Dendritic cell treated with granulocyte-macrophage colony-stimulating factor and Interleukin-4, amounts not matched to agents 40 ng/mL and 50 ng/mL, for 4 days (primary cell): ENCODE data around the gene NPFF.

ENCODE experiments used
- H3K27ac Mint-ChIP-seq: one replicate; pipeline ENCODE4 v1.8.0; 2022; ENCODE audit warnings: mild to moderate bottlenecking, mixed read lengths
- H3K27me3 Mint-ChIP-seq: one replicate; pipeline ENCODE4 v1.8.0; 2022; ENCODE audit warnings: mild to moderate bottlenecking, mixed read lengths
- H3K36me3 Mint-ChIP-seq: one replicate; pipeline ENCODE4 v1.8.0; 2022; ENCODE audit warnings: low read depth, mixed read lengths
- H3K4me1 Mint-ChIP-seq: one replicate; pipeline ENCODE4 v1.8.0; 2022; ENCODE audit warnings: low read depth, mixed read lengths
- H3K4me3 Mint-ChIP-seq: one replicate; pipeline ENCODE4 v1.8.0; 2022; ENCODE audit warnings: mild to moderate bottlenecking, moderate library complexity, mixed read lengths
- H3K9me3 Mint-ChIP-seq: one replicate; pipeline ENCODE4 v1.8.0; 2022; ENCODE audit warnings: mixed read lengths
- intact Hi-C: fragments of 100-400 bp; cut with micrococcal nuclease; formaldehyde crosslinking; loops from one replicate; pipeline ENCODE4 v1.15.0; 2022

NPFF gene

GRCh38 chr12:53496752-53497032, 10.6 kb downstream of the NPFF start:
- intact Hi-C loops, result no loop called here
- Mint-ChIP-seq H3K9me3 (no peaks in the 10 kb centered on the region), H3K27me3 (no peaks in the 10 kb centered on the region), H3K4me3 (peak overlapping the region; percentile 37), H3K27ac (peak overlapping the region; percentile 68), H3K4me1 (peaks cover 73% of the 10 kb centered on the region), H3K36me3 (peaks cover 22% of the 10 kb centered on the region)

- intact Hi-C loops, result no loop called here
- Mint-ChIP-seq H3K9me3 (no peaks in the 10 kb centered on the region), H3K4me1 (peaks cover 74% of the 10 kb centered on the region), H3K4me3 (peak overlapping the region; percentile 37), H3K27me3 (no peaks in the 10 kb centered on the region), H3K36me3 (peaks cover 19% of the 10 kb centered on the region), H3K27ac (peak overlapping the region; percentile 68)
These were observed 11.2 kb downstream of the NPFF start for GRCh38 chr12:53495903-53496751.

- H3K27me3 Mint-ChIP-seq, result no peaks in the 10 kb centered on the region
- no peaks in the 10 kb centered on the region for H3K9me3 Mint-ChIP-seq
- H3K4me1 Mint-ChIP-seq, result peaks cover 62% of the 10 kb centered on the region
- H3K27ac Mint-ChIP-seq, result peak overlapping the region; percentile 81
- peak overlapping the region; percentile 82 for H3K4me3 Mint-ChIP-seq
- peaks cover 9% of the 10 kb centered on the region for H3K36me3 Mint-ChIP-seq
- intact Hi-C loops, result no loop called here
These were observed 13.5 kb downstream of the NPFF start for GRCh38 chr12:53493610-53494391.

GRCh38 chr12:53492830-53493609, 14.3 kb downstream of the NPFF start:
- intact Hi-C loops, result no loop called here
- peak overlapping the region; percentile 81 for H3K27ac Mint-ChIP-seq

GRCh38 chr12:53492188-53492587, 15.1 kb downstream of the NPFF start:
- intact Hi-C loops, result no loop called here
- Mint-ChIP-seq H3K36me3 (peaks cover 22% of the 10 kb centered on the region), H3K4me3 (peak overlapping the region; percentile 33), H3K27ac (peak overlapping the region; percentile 81), H3K27me3 (no peaks in the 10 kb centered on the region), H3K4me1 (peaks cover 46% of the 10 kb centered on the region), H3K9me3 (no peaks in the 10 kb centered on the region)

More at GRCh38 chr12:53492830-53493609, 14.3 kb downstream of the NPFF start:
- peaks cover 14% of the 10 kb centered on the region for H3K36me3 Mint-ChIP-seq
- no peaks in the 10 kb centered on the region for H3K27me3 Mint-ChIP-seq
- H3K4me3 Mint-ChIP-seq, result peak overlapping the region; percentile 82
- peaks cover 54% of the 10 kb centered on the region for H3K4me1 Mint-ChIP-seq
- no peaks in the 10 kb centered on the region for H3K9me3 Mint-ChIP-seq

GRCh38 chr12:53489242-53489864, 17.9 kb downstream of the NPFF start:
- Mint-ChIP-seq H3K27ac (no peak overlapping the region), H3K9me3 (no peaks in the 10 kb centered on the region), H3K36me3 (peaks cover 50% of the 10 kb centered on the region), H3K27me3 (no peaks in the 10 kb centered on the region), H3K4me1 (peaks cover 29% of the 10 kb centered on the region), H3K4me3 (no peak overlapping the region)
- intact Hi-C loops, result no loop called here

- H3K4me1 Mint-ChIP-seq, result peaks cover 4% of the 10 kb centered on the region
- H3K9me3 Mint-ChIP-seq, result no peaks in the 10 kb centered on the region
- no peak overlapping the region for H3K27ac Mint-ChIP-seq
- intact Hi-C loops, result no loop called here
- H3K36me3 Mint-ChIP-seq, result peaks cover 65% of the 10 kb centered on the region
- H3K4me3 Mint-ChIP-seq, result no peak overlapping the region
- no peaks in the 10 kb centered on the region for H3K27me3 Mint-ChIP-seq
These were observed 20.4 kb downstream of the NPFF start for GRCh38 chr12:53486736-53487487.

GRCh38 chr12:53485955-53486735, 21.1 kb downstream of the NPFF start:
- Mint-ChIP-seq H3K27ac (no peak overlapping the region), H3K4me3 (no peak overlapping the region), H3K36me3 (peaks cover 73% of the 10 kb centered on the region), H3K9me3 (no peaks in the 10 kb centered on the region), H3K27me3 (no peaks in the 10 kb centered on the region), H3K4me1 (no peaks in the 10 kb centered on the region)
- intact Hi-C loops, result no loop called here

- intact Hi-C loops, result no loop called here
- H3K36me3 Mint-ChIP-seq, result peaks cover 85% of the 10 kb centered on the region
- H3K4me3 Mint-ChIP-seq, result no peak overlapping the region
- H3K9me3 Mint-ChIP-seq, result no peaks in the 10 kb centered on the region
- H3K4me1 Mint-ChIP-seq, result no peaks in the 10 kb centered on the region
- H3K27ac Mint-ChIP-seq, result no peak overlapping the region
- H3K27me3 Mint-ChIP-seq, result no peaks in the 10 kb centered on the region
These were observed 22.4 kb downstream of the NPFF start for GRCh38 chr12:53484686-53485575.

GRCh38 chr12:53483979-53484377, 23.3 kb downstream of the NPFF start:
- peaks cover 94% of the 10 kb centered on the region for H3K36me3 Mint-ChIP-seq
- no peaks in the 10 kb centered on the region for H3K9me3 Mint-ChIP-seq
- no peaks in the 10 kb centered on the region for H3K4me1 Mint-ChIP-seq
- no peak overlapping the region for H3K4me3 Mint-ChIP-seq
- intact Hi-C loops, result no loop called here
- H3K27ac Mint-ChIP-seq, result no peak overlapping the region
- H3K27me3 Mint-ChIP-seq, result no peaks in the 10 kb centered on the region

GRCh38 chr12:53483225-53483978, 23.9 kb downstream of the NPFF start:
- Mint-ChIP-seq H3K9me3 (no peaks in the 10 kb centered on the region), H3K36me3 (peaks cover 99% of the 10 kb centered on the region), H3K4me1 (no peaks in the 10 kb centered on the region), H3K27me3 (no peaks in the 10 kb centered on the region), H3K4me3 (no peak overlapping the region), H3K27ac (no peak overlapping the region)
- intact Hi-C loops, result no loop called here
